H1 (cell line): ENCODE results near the gene CROCC2. TPM values are rescaled to one million over a fixed set of nuclear protein-coding genes. Genes with fewer than 3 reads are reported as not detected.

Experiments used
- CTCF ChIA-PET: fragments of 300-600 bp; sonication (Branson Sonifier 250); formaldehyde crosslinking; loops from one replicate; lab custom pipeline; 2021; ENCODE audit not compliant: partially characterized antibody; lab: Charles Lee
- POLR2A ChIA-PET: fragments of 300-600 bp; sonication (Branson Sonifier 250); formaldehyde crosslinking; loops from one replicate; lab custom pipeline; 2021; ENCODE audit warnings: inconsistent platforms; ENCODE audit not compliant: partially characterized antibody; lab: Charles Lee
- DNase-seq, 2 experiments: peaks; one replicate each; pipeline versions ENCODE4 v3.0.0 to v3.0.0-alpha.2; 2010 to 2022; ENCODE audit warnings: low spot score in 2 of 2, low read depth in 1 of 2, mixed read lengths in 1 of 2
- FAIRE-seq: peaks from 2 replicates; lab custom pipeline; 2011; peaks lifted over from hg19 to GRCh38; lab: Jason Lieb, UNC
- H2AFZ ChIP-seq: 2 replicates; pipeline ENCODE4 v1.8.1; 2012; ENCODE audit warnings: low read length, inconsistent platforms
- H2AK5ac ChIP-seq: 2 replicates; pipeline ENCODE4 v1.6.1; 2013; ENCODE audit warnings: low read depth, low read length
- H2BK120ac ChIP-seq: replicated peaks from 2 replicates; pipeline ENCODE3; 2013; ENCODE audit warnings: low read depth, low read length, inconsistent platforms
- H2BK12ac ChIP-seq: 2 replicates; pipeline ENCODE4 v1.6.1; 2013; ENCODE audit warnings: low read depth, low read length
- H2BK15ac ChIP-seq: 2 replicates; pipeline ENCODE4 v1.6.1; 2013; ENCODE audit warnings: low read length
- H2BK20ac ChIP-seq: 2 replicates; pipeline ENCODE4 v1.6.1; 2013; ENCODE audit warnings: low read length
- H2BK5ac ChIP-seq: 2 replicates; pipeline ENCODE4 v1.6.1; 2013; ENCODE audit warnings: low read depth, low read length
- H3K14ac ChIP-seq: 2 replicates; pipeline ENCODE4 v1.6.1; 2013; ENCODE audit warnings: inconsistent platforms; ENCODE audit not compliant: insufficient read length
- H3K18ac ChIP-seq: 2 replicates; pipeline ENCODE4 v1.6.1; 2013; ENCODE audit warnings: low read length; ENCODE audit errors: extremely low read depth
- H3K23ac ChIP-seq: 2 replicates; pipeline ENCODE4 v1.6.1; 2013; ENCODE audit warnings: inconsistent platforms; ENCODE audit not compliant: insufficient read length
- H3K23me2 ChIP-seq: 2 replicates; pipeline ENCODE4 v1.6.1; 2013; ENCODE audit warnings: low read depth, low read length
- H3K27ac ChIP-seq: 2 replicates; pipeline ENCODE4 v1.6.1; 2011; ENCODE audit warnings: low read depth, low read length, inconsistent platforms
- H3K27me3 ChIP-seq, 4 experiments: replicated peaks in 1 of 4; 1 replicate in 1 of 4; 2 replicates in 3 of 4; pipeline versions ENCODE4 v1.6.1 to v1.8.1; 2011 to 2013; ENCODE audit warnings: low read length in 3 of 4, mild to moderate bottlenecking in 3 of 4, inconsistent platforms in 2 of 4, mixed read lengths in 2 of 4, moderate library complexity in 1 of 4; ENCODE audit not compliant: control insufficient read depth in 3 of 4, insufficient read depth in 3 of 4; ENCODE audit errors: extremely low read depth in 1 of 4
- H3K36me3 ChIP-seq, 4 experiments: 2 replicates each; pipeline versions ENCODE4 v1.6.1 to v1.8.1; 2011 to 2013; ENCODE audit warnings: mild to moderate bottlenecking in 4 of 4, low read length in 3 of 4, moderate library complexity in 2 of 4, control low read depth in 1 of 4, inconsistent platforms in 1 of 4; ENCODE audit not compliant: insufficient read depth in 4 of 4, control insufficient read depth in 2 of 4
- H3K4ac ChIP-seq: replicated peaks from 2 replicates; pipeline ENCODE3; 2013; ENCODE audit warnings: low read length, low read depth, mixed read lengths, inconsistent platforms; ENCODE audit not compliant: insufficient read length
- H3K4me1 ChIP-seq, 4 experiments: replicated peaks in 1 of 4; 1 replicate in 1 of 4; 2 replicates in 3 of 4; pipeline versions ENCODE4 v1.6.1 to v1.8.1; 2011 to 2013; ENCODE audit warnings: low read length in 3 of 4, inconsistent platforms in 2 of 4, mixed read lengths in 1 of 4; ENCODE audit not compliant: insufficient read depth in 4 of 4, control insufficient read depth in 3 of 4
- H3K4me2 ChIP-seq, 2 experiments: 2 replicates each; pipeline versions ENCODE4 v1.6.1 to v1.8.1; 2011 to 2013; ENCODE audit warnings: low read depth in 2 of 2, low read length in 2 of 2, control low read depth in 1 of 2, inconsistent platforms in 1 of 2, mild to moderate bottlenecking in 1 of 2; ENCODE audit not compliant: insufficient read depth in 1 of 2
- H3K4me3 ChIP-seq, 4 experiments: fragments of 200-600, 300-600 bp in 1 of 4; sonication (generic), shearing (Covaris generic), sonication (Bioruptor Twin) in 1 of 4; 2 replicates each; pipeline versions ENCODE4 v1.5.1 to v1.8.1; 2011 to 2016; ENCODE audit warnings: low read length in 4 of 4, low read depth in 3 of 4, control low read depth in 2 of 4, inconsistent platforms in 2 of 4, mild to moderate bottlenecking in 2 of 4, mixed read lengths in 1 of 4, moderate library complexity in 1 of 4; ENCODE audit not compliant: insufficient read depth in 2 of 4; ENCODE audit errors: extremely low read depth in 1 of 4
- H3K56ac ChIP-seq: replicated peaks from 2 replicates; pipeline ENCODE3; 2013; ENCODE audit warnings: low read depth, mild to moderate bottlenecking, mixed read lengths, low read length, inconsistent platforms; ENCODE audit not compliant: insufficient read length
- H3K79me1 ChIP-seq: 2 replicates; pipeline ENCODE4 v1.6.1; 2013; ENCODE audit warnings: low read depth, low read length, control low read depth
- H3K79me2 ChIP-seq, 2 experiments: 2 replicates each; pipeline versions ENCODE4 v1.6.1 to v1.8.1; 2012 to 2013; ENCODE audit warnings: low read length in 2 of 2, mild to moderate bottlenecking in 2 of 2, inconsistent platforms in 1 of 2; ENCODE audit not compliant: insufficient read depth in 2 of 2, control insufficient read depth in 1 of 2
- H3K9ac ChIP-seq, 4 experiments: replicated peaks in 1 of 4; 1 replicate in 1 of 4; 2 replicates in 3 of 4; pipeline versions ENCODE4 v1.6.1 to v1.8.1; 2011 to 2013; ENCODE audit warnings: low read depth in 3 of 4, low read length in 3 of 4, control low read depth in 2 of 4, mild to moderate bottlenecking in 2 of 4, moderate library complexity in 2 of 4, inconsistent platforms in 1 of 4; ENCODE audit errors: extremely low read depth in 1 of 4
- H3K9me3 ChIP-seq, 2 experiments: 2 replicates each; pipeline versions ENCODE4 v1.6.1 to v1.8.1; 2012 to 2013; ENCODE audit warnings: mild to moderate bottlenecking in 2 of 2, moderate library complexity in 2 of 2, control low read depth in 1 of 2, inconsistent platforms in 1 of 2, low read depth in 1 of 2, low read length in 1 of 2, mixed read lengths in 1 of 2; ENCODE audit not compliant: insufficient read depth in 2 of 2
- H4K20me1 ChIP-seq, 2 experiments: replicated peaks in 1 of 2; 2 replicates each; pipeline versions ENCODE3 to v1.8.1; 2011 to 2013; ENCODE audit warnings: inconsistent platforms in 2 of 2, low read length in 2 of 2, mild to moderate bottlenecking in 1 of 2; ENCODE audit not compliant: insufficient read depth in 2 of 2, control insufficient read depth in 1 of 2
- H4K5ac ChIP-seq: 2 replicates; pipeline ENCODE4 v1.6.1; 2013; ENCODE audit warnings: low read length, low read depth, mixed read lengths, inconsistent platforms; ENCODE audit not compliant: insufficient read length
- H4K8ac ChIP-seq: 2 replicates; pipeline ENCODE4 v1.8.0; 2013; ENCODE audit warnings: mild to moderate bottlenecking, moderate library complexity, low read length, inconsistent platforms; ENCODE audit not compliant: insufficient read depth; ENCODE audit errors: extremely low read depth
- H4K91ac ChIP-seq: replicated peaks from 2 replicates; pipeline ENCODE3; 2013; ENCODE audit warnings: low read length, mixed read lengths, inconsistent platforms; ENCODE audit not compliant: insufficient read length
- ASH2L ChIP-seq: fragments of 200-600, 300-600 bp; sonication (generic); IDR thresholded peaks from one replicate; pipeline ENCODE4 v1.7.1; 2017; ENCODE audit warnings: low read length
- CBX5 ChIP-seq: fragments of 300-800, 300-1000 bp; sonication (generic); IDR thresholded peaks from 2 replicates; pipeline ENCODE4 v1.7.1; 2016; ENCODE audit warnings: antibody characterized with exemption, low read length, low read depth
- CBX8 ChIP-seq: fragments of 300-800, 300-1000 bp; sonication (generic); IDR thresholded peaks from 2 replicates; pipeline ENCODE4 v1.7.1; 2016; ENCODE audit warnings: low read depth, low read length, borderline replicate concordance
- CHD1 ChIP-seq: IDR thresholded peaks from 2 replicates; pipeline ENCODE4 v1.6.1; 2012; ENCODE audit warnings: low read depth, low read length, improper control_type of control experiment
- EP300 ChIP-seq, 2 experiments: IDR thresholded peaks; 1 replicate in 1 of 2; 2 replicates in 1 of 2; pipeline ENCODE4 v1.6.1; 2011 to 2012; ENCODE audit warnings: low read depth in 2 of 2, low read length in 2 of 2, mild to moderate bottlenecking in 2 of 2, borderline replicate concordance in 1 of 2, inconsistent platforms in 1 of 2, moderate library complexity in 1 of 2
- GABPA ChIP-seq: IDR thresholded peaks from 2 replicates; pipeline ENCODE4 v1.6.1; 2011; ENCODE audit warnings: mild to moderate bottlenecking, low read length, moderate library complexity, borderline replicate concordance; ENCODE audit not compliant: insufficient read depth
- HDAC2 ChIP-seq, 2 experiments: fragments of 300-600 bp in 1 of 2; sonication (generic) in 1 of 2; IDR thresholded peaks; 2 replicates each; pipeline ENCODE4 v1.6.1; 2011 to 2012; ENCODE audit warnings: low read depth in 2 of 2, low read length in 2 of 2, mild to moderate bottlenecking in 2 of 2, moderate library complexity in 2 of 2, borderline replicate concordance in 1 of 2, inconsistent platforms in 1 of 2
- JUN ChIP-seq: IDR thresholded peaks from 2 replicates; pipeline ENCODE4 v1.6.1; 2011; ENCODE audit warnings: low read depth, mild to moderate bottlenecking, improper control_type of control experiment, low read length
- JUND ChIP-seq: IDR thresholded peaks from 2 replicates; pipeline ENCODE4 v1.6.1; 2011; ENCODE audit warnings: mild to moderate bottlenecking, improper control_type of control experiment, low read length
- PHF8 ChIP-seq: fragments of 200-600 bp; sonication (generic); conservative IDR thresholded peaks from 2 replicates; pipeline ENCODE4 v1.7.1; 2012; ENCODE audit warnings: low read depth, mild to moderate bottlenecking, inconsistent platforms, low read length, moderate library complexity
- SAP30 ChIP-seq: fragments of 300-600 bp; sonication (generic); IDR thresholded peaks from 2 replicates; pipeline ENCODE4 v1.7.1; 2012; ENCODE audit warnings: low read length, moderate library complexity, mild to moderate bottlenecking, inconsistent platforms; ENCODE audit not compliant: insufficient read depth, insufficient replicate concordance
- SP1 ChIP-seq: IDR thresholded peaks from 2 replicates; pipeline ENCODE4 v1.6.1; 2011; ENCODE audit warnings: low read depth, low read length
- TAF1 ChIP-seq: IDR thresholded peaks from 2 replicates; pipeline ENCODE4 v1.6.1; 2011; ENCODE audit warnings: mild to moderate bottlenecking, low read depth, low read length
- TEAD4 ChIP-seq: IDR thresholded peaks from 2 replicates; pipeline ENCODE4 v1.6.1; 2012; ENCODE audit warnings: low read depth, low read length, inconsistent platforms, mixed read lengths
- ZNF274 ChIP-seq: IDR thresholded peaks from 2 replicates; pipeline ENCODE4 v1.7.0; 2012; ENCODE audit warnings: low read length, borderline replicate concordance; ENCODE audit errors: extremely low read depth
- WGBS, 2 experiments: shearing (Covaris generic) in 1 of 2; methylation state at CpG; one replicate each; pipeline versions ENCODE4 v1.1.6 to v1.1.7; 2013 to 2015; ENCODE audit warnings: low lambda C conversion rate in 2 of 2, mixed read lengths in 2 of 2, inconsistent platforms in 1 of 2, low coverage in 1 of 2, missing lambda C conversion rate in 1 of 2; ENCODE audit not compliant: insufficient replicate concordance in 2 of 2, insufficient coverage in 1 of 2, insufficient read length in 1 of 2; ENCODE audit errors: extremely low coverage in 1 of 2, missing lambda C conversion rate in 1 of 2; 5-methylcytosine and 5-hydroxymethylcytosine counted together
- polyA plus RNA-seq, 7 experiments: library from polyadenylated mRNA; depleted of rRNA in 3 of 7; stranded (reverse) in 5 of 7; unstranded in 2 of 7; fragments of >200 nt in 5 of 7; fragments of 200-250 nt in 2 of 7; gene quantifications; 1 replicate in 5 of 7; 2 replicates in 1 of 7; 4 replicates in 1 of 7; pipeline versions ENCODE4 v1.2.1 to v1.2.3, GENCODE V29; 2011 to 2013; ENCODE audit warnings: missing spikeins in 2 of 7, mixed read lengths in 2 of 7
- total RNA-seq: library from RNA; stranded (reverse); fragmentation: NEBNext Ultra II Directional; extraction: Animal tissue kit (Norgen Biotek cat#: 25700); gene quantifications from 2 replicates; pipeline ENCODE4 v1.2.1, GENCODE V29; 2021

The CROCC2 gene
- total and polyA plus RNA-seq, 2 of the 8 experiments (the other 6 are each of a cell fraction or from before 2014, with no cell fraction given), result not detected

- no peaks in the 10 kb centered on the region for H4K20me1 ChIP-seq
- no peak overlapping the region for H3K23ac ChIP-seq
- H2BK15ac ChIP-seq, result no peak overlapping the region
- no peaks in the 10 kb centered on the region for H3K23me2 ChIP-seq
- no peak overlapping the region for H2AK5ac ChIP-seq
- H4K5ac ChIP-seq, result no peak overlapping the region
- POLR2A ChIA-PET, result no interaction called here
- no peak overlapping the region for H3K27ac ChIP-seq
- 74% methylated on average over 7 of the region's 7 CpGs; no CpG with 5 or more reads in 1 of the 2 experiments for WGBS, 2 experiments
- CTCF ChIA-PET, result interaction anchor here (0.7 to 1.7 kb wide), 3 partner anchors 12 to 19 kb away, joined by 3 to 4 read pairs (median 3); no protein-coding TSS in a partner anchor
- DNase-seq, result no peak
- no peaks in the 10 kb centered on the region for H3K9me3 ChIP-seq
- no peak overlapping the region for H4K91ac ChIP-seq
- H3K27me3 ChIP-seq, result no peaks in the 10 kb centered on the region
- H3K18ac ChIP-seq, result no peak overlapping the region
- no peak overlapping the region for H2BK12ac ChIP-seq
- no peaks in the 10 kb centered on the region for H3K79me2 ChIP-seq
- H3K79me1 ChIP-seq, result no peaks in the 10 kb centered on the region
- no peak overlapping the region for H2BK5ac ChIP-seq
- no peak overlapping the region for H2BK120ac ChIP-seq
- no peaks in the 10 kb centered on the region for H3K36me3 ChIP-seq
- no peak overlapping the region for H3K4me2 ChIP-seq
- no peak overlapping the region for H3K56ac ChIP-seq
- no peaks in the 10 kb centered on the region; a peak in 1 of 7 replicates for H3K4me1 ChIP-seq
- no peak overlapping the region for H3K14ac ChIP-seq
- H2AFZ ChIP-seq, result no peak overlapping the region
- H3K4ac ChIP-seq, result no peak overlapping the region
- H2BK20ac ChIP-seq, result no peak overlapping the region
- FAIRE-seq, result no peak
- no peak overlapping the region for H4K8ac ChIP-seq
- no peak overlapping the region for H3K9ac ChIP-seq
- no peak overlapping the region for H3K4me3 ChIP-seq
- TF ChIP-seq TAF1 (no peak), HDAC2 (IDR thresholded peaks at IDR 0.05; ENCODE audit: borderline replicate concordance in 1 of 2, low read depth in 2 of 2, low read length in 2 of 2) (no peak), JUND (no peak), TEAD4 (no peak), PHF8 (no peak), EP300 (IDR thresholded peaks at IDR 0.05; ENCODE audit: borderline replicate concordance in 1 of 2, low read depth in 2 of 2, low read length in 2 of 2) (no peak), CBX5 (no peak), CBX8 (no peak), GABPA (no peak), JUN (no peak), ZNF274 (no peak), SAP30 (no peak), ASH2L (no peak), CHD1 (no peak), SP1 (no peak)
These were observed 27.0 kb upstream of the CROCC2 start for GRCh38 chr2:240879105-240879504.
